ENCODE results near the gene PEX26.
"Not testable (repeated sequence)": the region's sequence is repeated elsewhere in the genome, so short reads cannot be mapped to it uniquely, and the experiment has no call there.

The PEX26 gene

DNA sequence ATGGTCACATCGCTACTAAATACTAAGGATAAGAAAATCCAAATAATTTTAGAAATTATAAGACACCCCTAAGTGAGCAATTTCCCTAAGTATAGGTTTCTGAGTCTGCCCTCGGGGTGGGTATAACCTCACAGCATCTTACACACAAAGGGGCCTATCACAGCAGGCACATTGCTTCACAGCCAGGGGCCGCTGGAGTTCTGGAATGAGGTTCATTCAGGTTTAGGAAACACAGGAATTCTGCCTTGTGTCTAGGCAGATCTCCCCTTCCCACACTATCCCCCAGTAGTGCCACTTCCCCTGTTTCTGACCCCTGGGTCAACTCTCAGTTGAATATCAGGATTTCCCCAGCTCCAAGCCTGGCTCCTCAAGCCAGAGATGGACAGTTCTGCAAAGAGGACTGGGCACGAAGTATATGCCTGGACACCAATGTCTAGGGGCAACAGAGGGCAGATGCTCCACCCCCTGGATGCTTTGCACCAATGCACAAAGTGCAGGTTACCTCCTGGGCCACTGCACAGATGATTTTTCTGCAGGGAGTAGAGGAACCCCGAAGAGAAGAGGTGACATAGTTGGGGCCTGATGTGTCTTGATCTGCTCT lies 44.3 kb downstream of the PEX26 start:
- DNase-seq (no peak), ATAC-seq (ENCODE audit: insufficient read depth, low read depth) (no peak)
- TF ChIP-seq, protein P1, sequence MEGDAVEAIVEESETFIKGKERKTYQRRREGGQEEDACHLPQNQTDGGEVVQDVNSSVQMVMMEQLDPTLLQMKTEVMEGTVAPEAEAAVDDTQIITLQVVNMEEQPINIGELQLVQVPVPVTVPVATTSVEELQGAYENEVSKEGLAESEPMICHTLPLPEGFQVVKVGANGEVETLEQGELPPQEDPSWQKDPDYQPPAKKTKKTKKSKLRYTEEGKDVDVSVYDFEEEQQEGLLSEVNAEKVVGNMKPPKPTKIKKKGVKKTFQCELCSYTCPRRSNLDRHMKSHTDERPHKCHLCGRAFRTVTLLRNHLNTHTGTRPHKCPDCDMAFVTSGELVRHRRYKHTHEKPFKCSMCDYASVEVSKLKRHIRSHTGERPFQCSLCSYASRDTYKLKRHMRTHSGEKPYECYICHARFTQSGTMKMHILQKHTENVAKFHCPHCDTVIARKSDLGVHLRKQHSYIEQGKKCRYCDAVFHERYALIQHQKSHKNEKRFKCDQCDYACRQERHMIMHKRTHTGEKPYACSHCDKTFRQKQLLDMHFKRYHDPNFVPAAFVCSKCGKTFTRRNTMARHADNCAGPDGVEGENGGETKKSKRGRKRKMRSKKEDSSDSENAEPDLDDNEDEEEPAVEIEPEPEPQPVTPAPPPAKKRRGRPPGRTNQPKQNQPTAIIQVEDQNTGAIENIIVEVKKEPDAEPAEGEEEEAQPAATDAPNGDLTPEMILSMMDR (IDR thresholded peaks at IDR 0.05; ENCODE audit: borderline replicate concordance, extremely low read depth, low read length, poor library complexity, severe bottlenecking) = no peak
- no peak for TF ChIP-seq EZH2 (IDR thresholded peaks at IDR 0.05; ENCODE audit: borderline replicate concordance, low read depth, low read length, severe bottlenecking)
- no peak overlapping the region for H3K9ac ChIP-seq (ENCODE audit: low read depth, low read length)
- H3K79me2 ChIP-seq (ENCODE audit: insufficient read depth, low read length) = no peaks in the 10 kb centered on the region
- no peak overlapping the region for H3K27ac ChIP-seq (ENCODE audit: low read length)
- H3K27me3 ChIP-seq (ENCODE audit: insufficient read depth, low read length, poor library complexity) = no peaks in the 10 kb centered on the region
- H3K4me3 ChIP-seq (ENCODE audit: low read depth in 1 of 2, low read length in 2 of 2) = no peak overlapping the region
- no peaks in the 10 kb centered on the region for H3K4me1 ChIP-seq (ENCODE audit: insufficient read depth, low read length)
- H3K4me2 ChIP-seq (ENCODE audit: insufficient read depth, low read length) = no peak overlapping the region
- H3K36me3 ChIP-seq (ENCODE audit: insufficient read depth, low read length) = peaks cover 7% of the 10 kb centered on the region
- H4K20me1 ChIP-seq (ENCODE audit: insufficient read depth, low read length) = no peaks in the 10 kb centered on the region
- no peaks in the 10 kb centered on the region for H3K9me3 ChIP-seq (ENCODE audit: insufficient read depth, low read length, severe bottlenecking)
- H2AFZ ChIP-seq (ENCODE audit: low read depth, low read length) = no peak overlapping the region

DNA sequence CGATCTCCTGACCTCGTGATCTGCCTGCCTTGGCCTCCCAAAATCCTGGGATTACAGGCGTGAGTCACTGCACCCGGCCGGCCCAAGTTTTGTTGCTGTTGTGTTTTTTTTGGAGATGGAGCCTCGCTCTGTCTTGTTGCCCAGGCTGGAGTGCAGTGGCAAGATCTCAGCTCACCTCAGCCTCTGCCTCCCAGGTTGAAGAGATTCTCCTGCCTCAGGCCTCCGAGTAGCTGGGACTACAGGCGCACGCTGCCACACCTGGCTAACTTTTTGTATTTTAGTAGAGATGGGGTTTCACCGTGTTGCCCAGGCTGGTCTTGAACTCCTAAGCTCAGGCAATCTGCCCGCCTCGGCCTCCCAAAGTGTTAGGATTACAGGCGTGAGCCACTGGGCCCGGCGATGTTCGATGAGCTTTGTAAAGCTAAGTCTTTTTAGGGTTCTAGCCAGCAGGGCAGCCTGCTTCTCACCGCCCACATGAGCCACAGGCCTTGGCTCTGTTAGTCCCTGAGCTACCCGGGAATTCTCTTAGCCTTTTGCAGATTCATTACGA lies 45.8 kb downstream of the PEX26 start:
- not testable (repeated sequence) for H2AFZ ChIP-seq (ENCODE audit: low read depth, low read length); H4K20me1 ChIP-seq (ENCODE audit: insufficient read depth, low read length); DNase-seq; H3K9me3 ChIP-seq (ENCODE audit: insufficient read depth, low read length, severe bottlenecking); H3K27me3 ChIP-seq (ENCODE audit: insufficient read depth, low read length, poor library complexity); ATAC-seq (ENCODE audit: insufficient read depth, low read depth); H3K4me2 ChIP-seq (ENCODE audit: insufficient read depth, low read length); H3K79me2 ChIP-seq (ENCODE audit: insufficient read depth, low read length); H3K36me3 ChIP-seq (ENCODE audit: insufficient read depth, low read length); H3K4me3 ChIP-seq (ENCODE audit: low read depth in 1 of 2, low read length in 2 of 2); H3K9ac ChIP-seq (ENCODE audit: low read depth, low read length); H3K4me1 ChIP-seq (ENCODE audit: insufficient read depth, low read length); H3K27ac ChIP-seq (ENCODE audit: low read length)

DNA sequence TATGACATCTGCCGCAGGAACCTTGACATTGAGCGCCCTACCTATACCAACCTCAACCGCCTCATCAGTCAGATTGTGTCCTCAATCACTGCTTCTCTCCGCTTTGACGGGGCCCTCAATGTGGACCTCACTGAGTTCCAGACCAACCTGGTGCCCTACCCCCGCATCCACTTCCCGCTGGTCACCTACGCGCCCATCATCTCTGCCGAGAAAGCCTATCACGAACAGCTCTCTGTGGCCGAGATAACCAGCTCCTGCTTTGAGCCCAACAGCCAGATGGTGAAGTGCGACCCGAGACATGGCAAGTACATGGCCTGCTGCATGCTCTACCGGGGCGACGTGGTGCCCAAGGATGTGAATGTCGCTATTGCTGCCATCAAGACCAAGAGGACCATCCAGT lies 48.8 kb downstream of the PEX26 start:
- no peaks in the 10 kb centered on the region for H3K79me2 ChIP-seq (ENCODE audit: insufficient read depth, low read length)
- DNase-seq (no peak), ATAC-seq (ENCODE audit: insufficient read depth, low read depth) (no peak)
- peaks cover 7% of the 10 kb centered on the region for H3K36me3 ChIP-seq (ENCODE audit: insufficient read depth, low read length)
- no peak overlapping the region for H3K9ac ChIP-seq (ENCODE audit: low read depth, low read length)
- no peak overlapping the region for H3K4me3 ChIP-seq (ENCODE audit: low read depth in 1 of 2, low read length in 2 of 2)
- H4K20me1 ChIP-seq (ENCODE audit: insufficient read depth, low read length) = no peaks in the 10 kb centered on the region
- H3K27me3 ChIP-seq (ENCODE audit: insufficient read depth, low read length, poor library complexity) = no peaks in the 10 kb centered on the region
- no peak overlapping the region for H3K27ac ChIP-seq (ENCODE audit: low read length)
- H3K4me1 ChIP-seq (ENCODE audit: insufficient read depth, low read length) = no peaks in the 10 kb centered on the region
- H2AFZ ChIP-seq (ENCODE audit: low read depth, low read length) = no peak overlapping the region
- no peak overlapping the region for H3K4me2 ChIP-seq (ENCODE audit: insufficient read depth, low read length)
- TF ChIP-seq, protein P1 (IDR thresholded peaks at IDR 0.05; ENCODE audit: borderline replicate concordance, extremely low read depth, low read length, poor library complexity, severe bottlenecking) = no peak
- TF ChIP-seq EZH2 (IDR thresholded peaks at IDR 0.05; ENCODE audit: borderline replicate concordance, low read depth, low read length, severe bottlenecking) = no peak
- H3K9me3 ChIP-seq (ENCODE audit: insufficient read depth, low read length, severe bottlenecking) = no peaks in the 10 kb centered on the region

DNA sequence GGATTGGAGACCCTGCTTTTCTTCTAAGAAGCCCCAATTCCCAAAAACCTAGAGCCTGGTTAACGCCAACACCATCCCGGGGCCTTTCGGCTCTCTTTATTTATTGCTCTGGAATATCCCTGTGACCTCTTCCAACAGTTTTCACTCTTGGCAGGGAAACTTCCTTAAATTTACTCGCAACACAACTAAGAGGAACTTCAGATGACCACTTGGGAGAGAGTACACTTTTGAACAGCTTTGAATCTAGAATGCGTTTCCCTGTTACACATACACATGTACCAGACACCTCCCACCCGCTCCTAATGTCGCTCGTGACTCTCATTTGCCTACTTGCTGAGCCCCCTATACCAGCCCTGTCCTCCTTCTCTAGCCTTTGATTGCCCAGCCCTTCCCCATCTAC lies 52.2 kb downstream of the PEX26 start:
- Histone ChIP-seq H3K79me2 (ENCODE audit: insufficient read depth, low read length) (no peaks in the 10 kb centered on the region), H3K27me3 (ENCODE audit: insufficient read depth, low read length, poor library complexity) (no peaks in the 10 kb centered on the region), H3K4me1 (ENCODE audit: insufficient read depth, low read length) (no peaks in the 10 kb centered on the region), H2AFZ (ENCODE audit: low read depth, low read length) (no peak overlapping the region), H3K4me3 (ENCODE audit: low read depth in 1 of 2, low read length in 2 of 2) (no peak overlapping the region), H3K9me3 (ENCODE audit: insufficient read depth, low read length, severe bottlenecking) (no peaks in the 10 kb centered on the region), H3K4me2 (ENCODE audit: insufficient read depth, low read length) (no peak overlapping the region), H3K27ac (ENCODE audit: low read length) (no peak overlapping the region), H3K36me3 (ENCODE audit: insufficient read depth, low read length) (peaks cover 7% of the 10 kb centered on the region), H3K9ac (ENCODE audit: low read depth, low read length) (no peak overlapping the region), H4K20me1 (ENCODE audit: insufficient read depth, low read length) (no peaks in the 10 kb centered on the region)
- no peak for ATAC-seq (ENCODE audit: insufficient read depth, low read depth)
- TF ChIP-seq, protein P1 (IDR thresholded peaks at IDR 0.05; ENCODE audit: borderline replicate concordance, extremely low read depth, low read length, poor library complexity, severe bottlenecking) = no peak
- no peak for TF ChIP-seq EZH2 (IDR thresholded peaks at IDR 0.05; ENCODE audit: borderline replicate concordance, low read depth, low read length, severe bottlenecking)
- no peak for DNase-seq

Measured in DND-41 (cell line).